Stimulated activated CD8-positive, alpha-beta memory T cell treated with anti-CD3 and anti-CD28 coated beads, Interleukin-2, amount 100 ng/mL, for 48 hours (primary cell): ENCODE data around the gene GLOD5.

Source experiments
- DNase-seq, 2 donors: peaks; one replicate each; pipeline ENCODE4 v3.0.0-alpha.2; 2020; ENCODE audit warnings: low read depth in 2 of 2

The GLOD5 gene

GRCh38 chrX:48753708-48754228, 7.8 kb upstream of the GLOD5 start:
- DNase-seq, result no peak

- no peak for DNase-seq
Measured at GRCh38 chrX:48754238-48754637, 7.3 kb upstream of the GLOD5 start.

- no peak for DNase-seq
Measured at GRCh38 chrX:48769230-48769629, 7.7 kb downstream of the GLOD5 start.

- no peak for DNase-seq
Measured at GRCh38 chrX:48770296-48770695, 8.7 kb downstream of the GLOD5 start.

- no peak for DNase-seq
Measured at GRCh38 chrX:48772602-48773001, 11.1 kb downstream of the GLOD5 start.

GRCh38 chrX:48776818-48777439, 15.4 kb downstream of the GLOD5 start:
- DNase-seq, result no peak

- no peak for DNase-seq
Measured at GRCh38 chrX:48779399-48779798, 17.9 kb downstream of the GLOD5 start.

GRCh38 chrX:48781705-48782104, 20.2 kb downstream of the GLOD5 start:
- DNase-seq, result no peak

- DNase-seq, result no peak
Measured at GRCh38 chrX:48782216-48782615, 20.7 kb downstream of the GLOD5 start.

- no peak for DNase-seq
Measured at GRCh38 chrX:48782795-48783194, 21.2 kb downstream of the GLOD5 start.

GRCh38 chrX:48784726-48785125, 23.2 kb downstream of the GLOD5 start:
- no peak for DNase-seq

GRCh38 chrX:48785186-48785539, 23.6 kb downstream of the GLOD5 start:
- no peak for DNase-seq

GRCh38 chrX:48785540-48786214, 24.1 kb downstream of the GLOD5 start:
- DNase-seq, result no peak

GRCh38 chrX:48786341-48786800, 24.8 kb downstream of the GLOD5 start, which contains the start of gene GATA1:
GATA1 (plus strand) TSS chrX:48786590; CDS start chrX:48791110, 4,520 bp downstream.
- DNase-seq, result no peak

- DNase-seq, result no peak
Measured at GRCh38 chrX:48786825-48787504, 25.4 kb downstream of the GLOD5 start.

GRCh38 chrX:48787505-48788443, 26.2 kb downstream of the GLOD5 start:
- DNase-seq, result no peak

- DNase-seq, result no peak
Measured at GRCh38 chrX:48789366-48790220, 28.0 kb downstream of the GLOD5 start.

GRCh38 chrX:48790477-48790876, 28.9 kb downstream of the GLOD5 start:
- DNase-seq, result no peak

- no peak for DNase-seq
Measured at GRCh38 chrX:48791063-48791820, 29.7 kb downstream of the GLOD5 start.

GRCh38 chrX:48792219-48792618, 30.7 kb downstream of the GLOD5 start:
- DNase-seq, result no peak
